PC-3 (cell line): ENCODE data around the gene GEMIN5. TPM values are rescaled to one million over a fixed set of nuclear protein-coding genes. Genes with fewer than 3 reads are reported as not detected.
A peak's percentile ranks its signal among the peaks of the same experiment; 100 is the strongest.
"Not testable (repeated sequence)": the region's sequence is repeated elsewhere in the genome, so short reads cannot be mapped to it uniquely, and the experiment has no call there.

Source experiments
- ATAC-seq: fragments of 200-7000 bp; cut with Tn5 transposase; 2 replicates; pipeline ENCODE4 v1.9.1; 2020; ENCODE audit warnings: mild to moderate bottlenecking, moderate library complexity
- BruUV-seq: library from RNA; stranded (reverse); fragments of 400-500 nt; replicated peaks from 2 replicates; lab custom pipeline; 2021; lab: Mats Ljungman, UMichigan
- CTCF ChIA-PET: fragments of 300-600 bp; sonication (Branson Sonifier 250); formaldehyde crosslinking; loops from one replicate; lab custom pipeline; 2022; ENCODE audit warnings: antibody characterized with exemption; lab: Charles Lee
- POLR2A ChIA-PET: fragments of 300-600 bp; sonication (Branson Sonifier 250); formaldehyde crosslinking; loops from one replicate; lab custom pipeline; 2022; ENCODE audit warnings: antibody characterized with exemption; ENCODE audit not compliant: unreplicated experiment; lab: Charles Lee
- DNase-seq: peaks from one replicate; pipeline ENCODE4 v3.0.0-alpha.2; 2015
- H2AFZ ChIP-seq: fragments of 300-600 bp; sonication (generic); 2 replicates; pipeline ENCODE4 v1.6.0; 2016; ENCODE audit warnings: antibody characterized with exemption, low read length
- H3F3A ChIP-seq: fragments of 300-600 bp; sonication (generic); one replicate; pipeline ENCODE4 v1.6.0; 2017; ENCODE audit warnings: antibody characterized with exemption, low read length, control low read depth, mild to moderate bottlenecking; ENCODE audit not compliant: unreplicated experiment
- H3K27ac ChIP-seq: fragments of 300-600 bp; sonication (generic); 2 replicates; pipeline ENCODE4 v1.5.1; 2016; ENCODE audit warnings: mild to moderate bottlenecking, low read length
- H3K27me3 ChIP-seq: fragments of 300-600 bp; sonication (generic); 2 replicates; pipeline ENCODE4 v1.6.1; 2016; ENCODE audit warnings: low read length, mixed read lengths
- H3K36me3 ChIP-seq: fragments of 300-600 bp; sonication (generic); 2 replicates; pipeline ENCODE4 v1.6.1; 2016; ENCODE audit warnings: low read depth, mixed run types, low read length, mixed read lengths
- H3K4me1 ChIP-seq: fragments of 300-600 bp; sonication (generic); 2 replicates; pipeline ENCODE4 v1.5.1; 2016; ENCODE audit warnings: low read length; ENCODE audit not compliant: insufficient read depth
- H3K4me2 ChIP-seq: fragments of 300-600 bp; sonication (generic); 2 replicates; pipeline ENCODE4 v1.6.0; 2016; ENCODE audit warnings: low read length
- H3K4me3 ChIP-seq: fragments of 300-600 bp; sonication (generic); 2 replicates; pipeline ENCODE4 v1.5.1; 2016; ENCODE audit warnings: mild to moderate bottlenecking, low read length, mixed read lengths
- H3K79me2 ChIP-seq: fragments of 300-600 bp; sonication (generic); 2 replicates; pipeline ENCODE4 v1.6.1; 2017; ENCODE audit warnings: low read length, mixed read lengths
- H3K9ac ChIP-seq: fragments of 300-600 bp; sonication (generic); 2 replicates; pipeline ENCODE4 v1.6.0; 2016; ENCODE audit warnings: mild to moderate bottlenecking, low read length
- H3K9me2 ChIP-seq: fragments of 300-600 bp; sonication (generic); replicated peaks from 2 replicates; pipeline ENCODE4 v1.6.1; 2016; ENCODE audit warnings: mixed run types, low read length, mixed read lengths
- H3K9me3 ChIP-seq: fragments of 300-600 bp; sonication (generic); 2 replicates; pipeline ENCODE4 v1.6.1; 2016; ENCODE audit warnings: low read length, mixed read lengths
- H4K20me1 ChIP-seq: fragments of 300-600 bp; sonication (generic); 2 replicates; pipeline ENCODE4 v1.6.1; 2016; ENCODE audit warnings: low read length, mixed read lengths
- EZH2 ChIP-seq: fragments of 300-600 bp; sonication (generic); IDR thresholded peaks from one replicate; pipeline ENCODE4 v1.6.1; 2017; ENCODE audit warnings: antibody characterized with exemption, mild to moderate bottlenecking, low read length; ENCODE audit not compliant: unreplicated experiment
- EZH2phosphoT487 ChIP-seq: fragments of 300-600 bp; sonication (generic); IDR thresholded peaks from 2 replicates; pipeline ENCODE4 v1.6.1; 2018; ENCODE audit warnings: mild to moderate bottlenecking, antibody characterized with exemption, low read length, borderline replicate concordance
- intact Hi-C: fragments of 100-400 bp; cut with micrococcal nuclease; formaldehyde crosslinking; loops from 2 replicates; pipeline ENCODE4 v1.9.0; 2023
- total RNA-seq: library from RNA; depleted of rRNA; stranded (reverse); fragments of >200 nt; gene quantifications from 2 replicates; pipeline ENCODE4 v1.2.3, GENCODE V29; 2014
- TF ChIP-seq, protein P1 (sequence below): fragments of 300-600 bp; sonication (generic); conservative IDR thresholded peaks from 2 replicates; pipeline ENCODE4 v1.5.1; 2017; ENCODE audit warnings: antibody characterized with exemption, low read depth, mild to moderate bottlenecking, low read length

The GEMIN5 gene
- total RNA-seq, 1 experiment from 2014 or later: 19.8 TPM

DNA sequence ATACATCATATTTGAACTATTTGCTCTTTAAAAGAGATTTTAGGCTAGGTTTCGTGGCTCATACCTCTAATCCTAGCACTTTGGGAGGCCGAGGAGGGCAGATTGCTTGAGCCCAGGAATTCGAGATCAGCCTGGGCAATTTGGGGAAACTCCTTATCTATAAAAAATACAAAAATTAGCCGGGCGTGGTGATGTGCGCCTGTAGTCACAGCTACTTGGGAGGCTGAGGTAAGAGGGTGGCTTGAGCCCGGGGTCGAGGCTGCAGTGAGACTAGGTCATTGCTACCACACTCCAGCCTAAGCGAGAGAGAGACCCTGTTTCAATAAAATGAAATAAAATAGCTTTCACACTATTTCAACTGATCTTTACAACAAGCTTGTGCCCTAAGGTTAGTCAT, 2.4 kb upstream of the GEMIN5 start:
- H3K36me3 ChIP-seq: no peaks in the 10 kb centered on the region; the same call in 1 of the 2 replicates
- peaks cover 18% of the 10 kb centered on the region for H3K4me1 ChIP-seq
- POLR2A ChIA-PET: no interaction called here
- no peaks in the 10 kb centered on the region for H3F3A ChIP-seq
- CTCF ChIA-PET: no interaction called here
- H3K9me2 ChIP-seq: no peaks in the 10 kb centered on the region
- intact Hi-C loops: loop anchor here (5.0 to 10.0 kb wide), 3 partner anchors 83 to 296 kb away; partner anchors contain the start of genes CNOT8 and LARP1
- H3K79me2 ChIP-seq: peaks cover 59% of the 10 kb centered on the region
- no peaks in the 10 kb centered on the region for H3K27me3 ChIP-seq
- peak overlapping the region; percentile 86 for H3K9ac ChIP-seq
- 0 out of 2 replicates have a peak overlapping the region, but pooled peaks have one; percentile 21 for H3K27ac ChIP-seq
- peak overlapping the region; percentile 95 for H2AFZ ChIP-seq
- no TSS peak for BruUV-seq
- no peak for TF ChIP-seq EZH2
- TF ChIP-seq EZH2phosphoT487: no peak
- TF ChIP-seq, protein P1, sequence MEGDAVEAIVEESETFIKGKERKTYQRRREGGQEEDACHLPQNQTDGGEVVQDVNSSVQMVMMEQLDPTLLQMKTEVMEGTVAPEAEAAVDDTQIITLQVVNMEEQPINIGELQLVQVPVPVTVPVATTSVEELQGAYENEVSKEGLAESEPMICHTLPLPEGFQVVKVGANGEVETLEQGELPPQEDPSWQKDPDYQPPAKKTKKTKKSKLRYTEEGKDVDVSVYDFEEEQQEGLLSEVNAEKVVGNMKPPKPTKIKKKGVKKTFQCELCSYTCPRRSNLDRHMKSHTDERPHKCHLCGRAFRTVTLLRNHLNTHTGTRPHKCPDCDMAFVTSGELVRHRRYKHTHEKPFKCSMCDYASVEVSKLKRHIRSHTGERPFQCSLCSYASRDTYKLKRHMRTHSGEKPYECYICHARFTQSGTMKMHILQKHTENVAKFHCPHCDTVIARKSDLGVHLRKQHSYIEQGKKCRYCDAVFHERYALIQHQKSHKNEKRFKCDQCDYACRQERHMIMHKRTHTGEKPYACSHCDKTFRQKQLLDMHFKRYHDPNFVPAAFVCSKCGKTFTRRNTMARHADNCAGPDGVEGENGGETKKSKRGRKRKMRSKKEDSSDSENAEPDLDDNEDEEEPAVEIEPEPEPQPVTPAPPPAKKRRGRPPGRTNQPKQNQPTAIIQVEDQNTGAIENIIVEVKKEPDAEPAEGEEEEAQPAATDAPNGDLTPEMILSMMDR: no peak
- H3K4me3 ChIP-seq: peak overlapping the region; percentile 87
- no peak for ATAC-seq
- DNase-seq: no peak
- no peaks in the 10 kb centered on the region for H3K9me3 ChIP-seq
- peak overlapping the region; percentile 88 for H3K4me2 ChIP-seq
- no peaks in the 10 kb centered on the region for H4K20me1 ChIP-seq

DNA sequence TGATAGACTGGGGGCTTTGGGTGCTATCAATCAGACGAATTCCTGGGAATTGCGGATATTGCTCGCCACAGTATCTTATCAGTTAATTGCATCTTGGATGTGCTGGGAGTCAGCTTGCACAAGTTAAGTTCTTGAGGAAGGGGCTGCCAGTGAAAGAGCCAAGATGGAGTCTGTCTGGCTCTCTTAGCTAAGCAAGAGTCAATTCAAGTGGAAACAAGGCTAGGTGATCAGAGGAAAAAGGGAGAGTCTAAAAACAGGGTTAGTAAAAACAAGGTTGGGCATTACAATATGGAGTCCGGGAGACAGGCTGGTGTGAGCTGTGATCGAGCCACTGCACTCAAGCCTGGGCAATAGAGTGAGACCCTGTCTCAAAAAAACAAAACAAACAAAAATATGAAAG, 1.4 kb upstream of the GEMIN5 start:
- BruUV-seq, H3K27me3 ChIP-seq, H3K27ac ChIP-seq, H3K4me3 ChIP-seq, H3K9ac ChIP-seq, ATAC-seq, H3K9me2 ChIP-seq, CTCF ChIA-PET, H3K36me3 ChIP-seq, H3K9me3 ChIP-seq, H3K4me2 ChIP-seq, POLR2A ChIA-PET, H3F3A ChIP-seq, H2AFZ ChIP-seq, H4K20me1 ChIP-seq, DNase-seq, intact Hi-C loops: not testable (repeated sequence)
- Histone ChIP-seq H3K79me2 (peaks cover 59% of the 10 kb centered on the region), H3K4me1 (peaks cover 18% of the 10 kb centered on the region)

DNA sequence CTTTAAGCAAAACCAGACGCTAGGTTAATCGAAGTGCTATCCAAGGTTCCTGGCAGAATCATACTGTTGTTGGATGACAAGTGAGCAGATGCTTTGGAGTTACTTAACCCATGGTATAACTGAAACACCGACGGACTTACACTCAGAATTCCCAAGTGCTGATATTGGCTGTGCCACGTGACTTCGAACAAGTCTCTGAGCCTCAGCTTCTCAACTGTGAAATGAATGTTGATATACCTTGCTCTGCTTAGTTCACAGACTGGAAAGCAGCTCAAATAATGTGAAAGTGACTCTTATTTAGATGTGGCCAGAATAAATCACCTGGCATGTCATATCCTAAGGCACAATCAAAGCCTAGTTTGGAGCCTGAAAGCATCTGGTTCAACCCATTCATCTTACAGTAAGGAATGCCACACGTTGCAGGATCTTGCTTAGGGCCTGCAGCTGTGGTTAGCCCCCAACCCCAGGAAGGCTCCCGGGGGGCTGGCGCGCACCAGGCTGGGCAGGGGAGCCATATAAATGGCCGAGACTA, 759 bp downstream of the GEMIN5 start:
- peaks cover 13% of the 10 kb centered on the region for H3K4me1 ChIP-seq
- no peaks in the 10 kb centered on the region for H4K20me1 ChIP-seq
- DNase-seq (peak; percentile 1), ATAC-seq (no peak; the same call in 1 of the 2 replicates)
- TF ChIP-seq, protein P1: no peak
- TF ChIP-seq EZH2 (no peak), EZH2phosphoT487 (no peak)
- H3K9ac ChIP-seq: peak overlapping the region; percentile 93
- no peaks in the 10 kb centered on the region for H3F3A ChIP-seq
- ChIA-PET CTCF (no interaction called here), POLR2A (interaction anchor here (0.6 kb wide), 1 partner anchor 12 kb away, joined by 4 read pairs; no protein-coding TSS in a partner anchor)
- intact Hi-C loops: no loop called here
- BruUV-seq: TSS peak; percentile 23
- peak overlapping the region; percentile 87 for H2AFZ ChIP-seq
- H3K27me3 ChIP-seq: no peaks in the 10 kb centered on the region
- peaks cover 43% of the 10 kb centered on the region for H3K79me2 ChIP-seq
- H3K9me2 ChIP-seq: no peaks in the 10 kb centered on the region
- H3K9me3 ChIP-seq: no peaks in the 10 kb centered on the region
- peak overlapping the region; percentile 91 for H3K4me2 ChIP-seq
- H3K36me3 ChIP-seq: no peaks in the 10 kb centered on the region; the same call in 1 of the 2 replicates
- peak overlapping the region; percentile 91 for H3K4me3 ChIP-seq
- no peak overlapping the region for H3K27ac ChIP-seq
